GM18511 (cell line): Measurements from ENCODE around the gene CMIP.
"Not testable (repeated sequence)": the region's sequence is repeated elsewhere in the genome, so short reads cannot be mapped to it uniquely, and the experiment has no call there.

ENCODE experiments used
- ATAC-seq: cut with Tn5 transposase; IDR thresholded peaks from one replicate; pipeline ENCODE4 v1.9.1; 2021; ENCODE audit warnings: mild to moderate bottlenecking, moderate library complexity; ENCODE audit not compliant: unreplicated experiment

The CMIP gene

DNA sequence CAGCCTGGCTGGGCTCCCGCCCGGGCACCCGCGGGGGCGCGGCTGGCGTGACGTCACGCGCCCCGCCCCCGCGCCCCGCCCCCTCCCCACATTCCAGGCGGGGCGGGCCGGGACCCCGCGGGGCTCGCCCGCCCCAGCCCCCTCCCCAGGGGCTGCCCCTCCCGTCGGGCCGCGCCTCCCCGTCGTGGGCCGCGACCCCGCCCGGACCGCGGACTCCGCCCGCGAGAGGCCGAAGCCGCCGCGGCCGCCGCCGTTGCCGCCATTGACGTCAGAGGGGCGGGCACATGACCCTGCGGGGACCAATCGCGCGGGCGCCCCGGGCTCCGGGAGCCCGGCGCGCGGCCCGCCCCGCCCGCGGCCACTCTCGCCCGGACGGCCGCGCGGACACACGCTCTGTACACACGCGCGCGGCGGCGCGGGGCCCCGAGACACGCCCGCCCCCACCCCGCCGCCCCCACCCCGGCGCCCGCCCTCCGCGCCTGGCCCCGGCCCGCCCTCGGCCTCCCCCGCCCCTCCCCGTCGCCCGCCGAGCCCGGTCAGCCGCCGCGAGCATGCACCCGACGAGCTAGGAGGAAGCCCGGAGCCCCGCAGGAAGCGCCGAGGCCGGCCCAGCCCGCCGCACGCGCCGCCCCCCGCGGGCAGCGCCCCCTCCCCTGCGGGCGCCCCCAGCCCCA lies at the start of gene CMIP:
Gene CMIP, plus strand, starts transcription at position 361 of the 674 bp plus-strand sequence.
- ATAC-seq: peak; percentile 84

DNA sequence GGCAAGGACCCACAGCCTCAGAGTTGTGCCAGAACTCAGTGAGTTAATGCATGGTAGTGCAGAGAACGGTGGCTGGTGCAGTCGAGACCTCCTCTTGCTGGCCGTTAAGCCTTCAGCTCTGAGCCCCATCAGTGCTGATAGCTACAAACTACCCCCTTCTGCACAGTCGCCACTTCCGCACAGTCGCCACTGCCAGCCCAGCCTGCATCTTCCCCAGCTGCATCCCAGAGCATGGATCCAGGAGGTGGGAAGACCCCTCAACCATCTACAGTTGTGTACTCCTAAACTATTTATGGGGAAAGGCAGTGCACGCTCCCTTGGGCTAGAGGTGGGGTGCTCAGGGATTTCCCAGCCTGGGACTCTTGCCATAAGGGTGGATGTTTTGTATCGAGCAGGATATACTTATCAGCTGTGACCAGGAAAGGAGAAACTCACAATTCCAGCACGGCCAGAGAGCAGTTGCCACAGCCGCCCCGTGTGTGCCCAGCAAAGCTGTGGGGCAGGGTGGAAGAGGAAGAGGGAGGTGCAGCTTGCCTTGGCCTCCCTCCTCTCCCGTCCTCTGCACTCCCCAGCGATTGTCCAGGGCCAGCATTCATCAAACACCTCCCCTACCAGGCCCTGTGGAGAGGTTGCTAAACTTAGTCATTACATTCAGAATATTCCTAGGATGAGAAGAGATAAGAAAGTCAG lies 49.5 kb upstream of the CMIP start:
- ATAC-seq: no peak

DNA sequence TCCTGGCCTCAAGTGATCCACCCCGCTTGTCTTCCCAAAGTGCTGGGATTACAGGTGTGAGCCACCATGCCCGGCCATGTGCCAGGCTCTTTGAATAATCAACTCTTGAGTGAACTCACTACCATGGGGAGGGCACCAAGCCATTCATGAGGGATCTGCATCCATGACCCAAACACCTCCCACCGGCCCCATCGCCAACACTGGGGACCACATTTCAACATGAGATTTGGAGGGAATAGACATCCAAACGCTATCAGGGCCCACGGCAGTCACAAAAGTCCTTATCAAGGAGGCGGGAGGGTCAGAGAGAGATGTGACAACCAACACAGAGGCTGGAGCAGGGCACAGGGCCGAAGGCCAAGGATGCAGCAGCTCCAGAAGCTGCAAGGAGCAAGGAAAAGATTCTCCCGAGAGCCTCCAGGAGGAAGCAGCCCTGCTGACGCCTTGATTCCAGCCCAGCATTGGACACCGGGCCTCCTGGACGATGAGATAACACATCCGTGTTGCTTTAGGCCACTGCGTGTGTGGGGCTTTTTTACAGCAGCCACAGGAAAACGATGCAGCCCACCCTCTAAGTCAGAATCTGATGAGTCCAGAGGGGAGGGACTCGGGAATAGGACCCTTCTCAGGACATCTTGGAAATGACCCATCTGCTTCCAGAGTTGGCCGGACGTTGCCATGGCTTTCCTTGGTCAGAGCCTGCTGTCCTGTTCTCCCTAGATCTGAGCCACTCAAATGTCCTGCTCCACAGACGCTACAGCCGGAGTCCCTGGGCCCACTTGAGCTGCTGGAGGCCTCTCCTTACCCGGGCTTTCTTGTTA lies 47.3 kb upstream of the CMIP start:
- no peak for ATAC-seq

DNA sequence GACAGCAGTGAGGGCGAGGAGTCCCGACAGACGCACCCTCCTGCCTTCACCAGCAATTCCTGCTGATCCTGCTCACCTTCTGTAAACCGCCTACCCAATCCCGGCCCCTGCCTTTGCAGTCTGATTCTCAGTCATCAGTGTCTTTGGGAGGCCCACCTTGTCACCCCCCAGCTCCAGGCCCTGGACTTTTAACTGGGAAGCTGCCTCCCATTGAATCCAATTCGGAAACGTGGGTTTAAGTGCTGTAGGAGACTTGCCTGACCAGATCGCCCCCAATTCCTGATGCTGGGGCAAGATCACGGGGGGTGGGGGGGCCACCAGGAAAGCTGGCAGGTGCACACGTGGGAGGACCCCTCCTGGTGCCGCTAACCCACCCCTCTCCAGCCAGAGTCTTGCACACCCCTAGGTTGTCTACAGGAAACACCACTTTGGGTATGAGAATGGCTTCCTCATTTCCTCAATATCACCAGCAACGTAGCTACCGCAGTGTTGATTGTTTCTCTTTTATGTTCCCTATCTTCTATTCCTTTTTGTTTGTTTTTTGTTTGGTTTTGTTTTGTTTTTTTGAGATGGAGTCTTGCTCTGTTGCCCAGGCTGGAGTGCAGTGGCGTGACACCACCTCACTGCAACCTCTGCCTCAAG lies 46.6 kb upstream of the CMIP start:
- no peak for ATAC-seq

DNA sequence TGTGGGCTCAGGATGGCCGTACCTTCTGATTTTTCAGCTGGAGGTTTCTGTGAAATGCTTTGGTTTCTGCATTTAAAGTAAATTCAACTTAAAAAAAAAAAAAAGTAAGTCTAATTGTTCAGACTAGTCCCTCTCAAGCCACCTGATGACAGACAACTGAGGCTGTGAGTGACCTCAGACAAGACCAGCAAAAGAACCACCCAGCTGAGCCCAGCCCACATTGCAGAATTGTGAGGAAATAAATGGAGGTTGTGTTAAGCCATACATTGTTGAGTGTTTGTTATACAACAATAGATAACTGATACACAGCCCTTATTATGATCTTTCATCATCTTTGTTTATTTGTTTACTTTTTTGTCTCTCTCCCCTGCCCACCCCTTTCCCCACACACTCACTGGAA lies 44.7 kb upstream of the CMIP start:
- ATAC-seq: no peak

DNA sequence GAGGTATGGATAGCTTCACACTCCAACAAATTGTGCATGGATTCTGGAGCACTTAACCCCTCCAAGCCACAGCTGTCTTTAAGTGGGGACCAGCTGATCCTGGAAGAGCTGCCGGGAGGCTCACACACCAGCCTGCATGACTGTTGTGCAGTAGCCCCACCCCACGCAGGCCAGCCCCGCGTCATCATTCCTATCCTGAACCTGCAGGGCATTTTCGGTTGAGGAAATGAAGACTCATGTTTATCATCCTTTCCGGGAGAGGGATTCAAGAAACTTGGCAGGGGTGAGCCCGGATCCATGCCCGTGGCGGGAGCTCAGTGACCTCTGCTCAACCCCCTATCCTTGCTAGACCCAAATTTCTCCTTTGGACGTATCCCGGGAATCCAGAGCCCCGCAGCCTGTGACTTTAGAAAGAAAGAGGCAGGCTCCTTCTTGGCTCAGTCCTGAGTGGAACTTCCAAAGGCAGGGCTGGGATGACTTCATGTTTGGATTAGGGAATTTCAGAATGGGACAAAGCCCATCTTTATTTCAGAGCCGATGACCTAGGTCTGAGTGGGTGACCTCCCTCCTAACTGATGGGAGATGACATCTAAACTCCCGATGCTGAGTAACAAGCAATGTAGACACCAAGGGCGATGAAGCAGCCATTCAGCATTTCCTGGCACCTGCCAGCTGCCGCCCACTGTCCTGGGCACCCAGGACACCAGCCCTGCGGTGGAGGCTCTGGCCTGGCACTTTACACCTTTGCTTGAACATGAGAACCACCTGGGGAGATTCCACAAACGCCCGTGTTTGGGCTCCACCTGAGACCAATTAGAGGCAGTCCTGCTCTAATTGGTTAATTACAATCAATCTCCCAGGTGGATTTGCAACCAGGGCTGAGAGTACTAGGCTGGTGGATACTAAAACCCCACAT lies 43.3 kb upstream of the CMIP start:
- no peak for ATAC-seq

DNA sequence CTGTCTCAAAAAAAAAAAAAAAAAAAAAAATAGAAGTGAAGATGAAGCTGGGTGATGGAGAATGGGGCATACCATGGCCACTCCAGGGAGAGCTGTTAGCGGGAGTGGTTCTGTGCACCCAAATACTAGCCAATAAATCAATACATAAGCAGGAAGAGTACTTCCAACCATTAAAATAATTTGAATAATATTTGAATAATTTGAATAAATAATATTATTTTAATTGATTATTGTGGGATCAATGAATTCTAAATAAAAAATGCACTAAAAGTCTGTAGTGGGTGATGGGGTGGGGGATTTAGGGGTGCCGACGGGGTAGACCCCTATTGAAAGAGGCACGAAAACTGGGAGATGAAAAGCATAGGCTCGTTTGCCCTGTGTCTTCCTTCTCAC lies 41.4 kb upstream of the CMIP start:
- ATAC-seq: no peak

DNA sequence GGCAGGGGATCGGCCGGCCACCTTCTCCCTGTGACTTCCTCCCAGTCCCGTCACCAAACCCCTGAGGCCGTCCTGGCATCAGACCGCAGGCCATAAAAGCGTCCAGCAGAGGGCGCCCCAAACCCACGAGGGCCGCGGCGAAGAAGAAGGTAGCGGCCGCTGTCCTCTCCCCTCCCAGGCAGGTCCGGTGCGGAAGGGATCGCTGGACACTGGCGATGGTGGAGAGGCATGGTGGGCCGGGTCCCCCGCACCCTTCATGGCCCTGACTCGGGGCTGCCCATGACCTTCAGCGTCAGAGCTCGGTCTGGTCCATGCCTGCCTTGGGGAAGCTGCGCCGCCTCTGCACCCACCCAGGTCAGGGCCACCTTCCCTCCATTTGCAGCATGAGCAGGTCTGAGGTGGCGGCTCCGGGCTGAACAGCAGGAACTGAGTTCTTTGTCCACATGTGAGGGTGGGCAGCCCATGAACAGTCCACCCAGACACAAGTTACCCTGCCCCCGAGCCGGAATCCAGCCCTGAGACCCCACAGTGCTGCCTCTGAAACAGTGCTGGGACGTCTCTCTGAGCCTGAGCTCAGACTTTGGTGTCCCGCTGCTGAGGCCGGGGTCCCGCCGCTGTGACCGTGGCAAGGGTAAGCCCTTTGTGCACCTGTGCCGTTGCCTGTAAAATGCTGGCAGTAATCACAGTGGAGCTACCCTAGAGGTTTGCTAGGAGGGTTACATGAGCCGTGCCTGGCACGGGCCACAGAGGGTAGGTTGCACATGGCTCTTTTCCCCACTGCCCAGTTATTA lies 40.8 kb upstream of the CMIP start:
- peak; percentile 88 for ATAC-seq

DNA sequence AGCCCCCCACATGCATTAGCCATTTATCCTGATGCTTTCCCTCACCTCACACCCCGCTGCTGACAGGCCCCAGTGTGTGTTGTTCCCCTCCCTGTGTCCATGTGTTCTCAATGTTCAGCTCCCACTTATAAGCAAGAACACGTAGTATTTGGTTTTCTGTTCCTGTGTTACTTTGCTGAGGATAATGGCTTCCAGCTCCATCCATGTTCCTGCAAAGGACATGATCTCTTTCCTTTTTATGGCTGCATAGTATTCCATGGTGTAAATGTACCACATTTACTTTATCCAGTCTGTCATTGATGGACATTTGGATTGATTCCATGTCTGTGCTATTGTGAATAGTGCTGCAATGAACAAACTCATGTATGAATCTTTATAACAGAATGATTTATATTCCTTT lies 39.6 kb upstream of the CMIP start:
- ATAC-seq: not testable (repeated sequence)

DNA sequence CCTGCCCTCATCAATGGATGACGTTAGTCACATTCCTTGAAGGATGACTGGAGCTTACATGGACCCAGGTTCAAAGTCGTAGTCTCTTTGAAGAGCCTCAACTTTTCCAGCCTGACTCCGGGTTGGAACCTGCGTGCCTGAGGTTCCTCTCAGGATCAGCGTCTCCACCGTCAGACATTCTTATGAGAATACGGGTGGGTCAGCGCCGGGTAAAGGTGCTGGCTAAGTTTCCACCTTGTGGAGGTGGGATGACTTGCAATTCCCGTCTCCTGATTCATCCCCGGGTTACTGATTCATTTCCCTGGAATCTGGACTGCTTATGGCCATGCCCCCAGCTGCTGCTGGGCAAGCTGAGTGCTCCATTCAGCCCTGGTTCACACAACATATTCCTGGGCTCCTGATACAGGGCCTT lies 38.9 kb upstream of the CMIP start:
- no peak for ATAC-seq

DNA sequence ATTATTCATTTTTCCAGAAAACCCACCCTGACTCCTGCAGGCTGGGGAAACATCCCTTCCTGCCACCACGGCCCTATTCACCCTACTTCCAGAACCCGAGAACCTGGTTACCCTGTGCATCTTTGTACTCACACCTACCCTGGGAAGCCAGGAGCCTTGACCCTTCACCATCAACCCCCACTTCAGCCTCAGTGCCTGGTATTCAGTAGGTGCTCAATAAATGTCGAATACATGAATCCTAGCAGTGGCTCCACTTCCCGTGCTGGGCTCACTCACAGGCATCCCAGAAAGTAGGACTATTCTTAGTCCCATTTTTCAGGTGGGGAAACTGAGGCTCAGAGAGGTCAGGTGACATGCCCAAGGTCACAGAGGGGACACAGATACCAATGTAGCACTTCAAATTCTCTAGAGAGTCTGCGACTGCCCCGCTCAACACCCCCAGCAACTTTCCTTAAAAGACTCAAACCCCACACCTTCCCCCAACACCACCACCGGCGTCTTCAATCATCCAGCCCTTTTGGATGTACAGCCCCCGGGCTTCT lies 36.1 kb upstream of the CMIP start:
- ATAC-seq: no peak

DNA sequence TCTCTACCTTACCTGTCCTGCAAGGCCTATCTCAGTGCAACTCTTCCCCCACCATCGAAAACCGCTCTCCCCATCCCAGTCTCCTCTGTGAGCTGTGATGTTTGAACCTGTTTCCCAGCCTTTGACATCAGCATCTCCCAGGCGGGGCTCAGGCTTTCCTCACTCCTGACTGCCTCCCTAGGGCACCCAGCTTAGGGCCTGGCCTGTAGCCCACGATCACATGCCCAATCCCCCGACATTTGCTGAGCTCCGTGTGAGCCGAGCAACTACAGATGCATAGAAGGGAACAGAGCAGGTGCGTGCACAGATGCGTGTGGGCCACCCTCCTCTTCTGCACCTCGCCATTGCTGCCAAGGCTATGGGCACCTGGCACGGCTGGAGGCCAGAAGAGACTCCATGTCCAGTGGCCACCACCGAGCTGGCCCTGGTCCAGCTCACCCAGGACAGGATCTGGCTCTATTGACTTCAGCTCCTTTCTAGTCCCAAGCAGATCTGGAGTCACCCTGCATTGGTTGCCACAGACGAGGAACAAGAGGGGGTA lies 35.5 kb upstream of the CMIP start:
- no peak for ATAC-seq

DNA sequence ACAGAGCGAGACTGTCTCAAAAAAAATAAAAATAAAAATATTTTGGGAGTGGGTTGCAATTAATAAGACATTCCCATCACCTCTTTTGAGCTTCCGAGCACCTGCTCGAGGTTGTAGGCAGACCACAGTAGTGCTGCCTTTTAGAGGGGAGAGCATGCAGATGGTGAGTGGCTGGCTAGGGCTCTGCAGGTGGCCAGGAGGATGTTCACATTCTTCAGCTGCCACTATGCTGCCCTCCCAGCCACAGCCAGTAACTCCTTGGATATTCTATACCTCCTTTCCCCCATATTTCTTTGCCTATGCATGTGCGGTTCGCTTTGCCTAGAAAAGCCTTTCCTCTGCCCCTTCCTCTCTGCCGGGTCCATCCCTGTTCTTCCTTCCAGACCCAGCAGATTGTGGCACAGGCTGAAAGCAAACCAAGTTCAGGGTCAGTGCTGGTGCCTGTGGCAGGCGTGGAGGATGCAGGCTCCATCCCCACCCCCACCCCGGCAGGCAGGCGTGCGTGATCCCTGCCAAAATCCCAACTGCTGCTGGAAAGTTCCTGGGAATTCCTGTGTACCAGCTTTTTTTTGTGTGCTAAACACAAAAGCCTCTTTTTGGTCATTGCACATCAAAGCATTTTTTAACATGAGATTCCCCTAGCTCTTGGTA lies 33.8 kb upstream of the CMIP start:
- no peak for ATAC-seq

DNA sequence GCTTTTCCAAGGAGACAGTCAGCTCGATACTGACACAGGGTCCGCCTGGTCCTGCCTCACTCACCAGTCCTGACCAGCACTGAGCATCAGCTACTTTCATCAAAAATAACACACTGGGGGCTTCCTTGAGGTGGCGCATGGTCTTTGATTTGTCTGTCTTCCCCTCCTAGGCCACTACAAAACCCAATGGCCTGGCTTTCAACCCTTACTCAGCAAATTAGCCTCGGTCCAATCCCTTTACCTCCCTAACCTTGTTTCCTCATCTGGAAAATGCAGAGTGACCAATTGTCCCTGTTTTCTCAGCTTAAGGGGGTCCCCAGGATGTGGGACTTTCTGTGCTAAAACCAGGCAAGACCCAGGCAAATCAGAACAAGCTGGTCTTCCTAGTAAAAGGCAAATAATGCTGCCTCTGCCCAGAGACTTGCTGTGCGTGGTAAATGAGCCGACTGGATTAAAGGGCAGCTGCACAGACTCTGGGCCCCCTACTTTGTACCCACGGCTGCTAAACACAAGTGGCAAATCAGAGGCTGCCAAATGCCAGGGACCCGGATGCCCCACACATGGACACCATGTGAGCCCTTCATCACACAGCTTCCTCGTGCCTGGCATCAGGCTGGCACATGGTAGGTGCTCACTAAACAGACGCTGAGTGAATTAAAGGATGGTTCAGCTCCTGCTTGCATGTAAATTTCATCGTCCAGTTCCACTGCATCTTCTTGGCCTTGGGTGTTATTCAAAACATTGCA lies 31.2 kb upstream of the CMIP start:
- ATAC-seq: no peak

DNA sequence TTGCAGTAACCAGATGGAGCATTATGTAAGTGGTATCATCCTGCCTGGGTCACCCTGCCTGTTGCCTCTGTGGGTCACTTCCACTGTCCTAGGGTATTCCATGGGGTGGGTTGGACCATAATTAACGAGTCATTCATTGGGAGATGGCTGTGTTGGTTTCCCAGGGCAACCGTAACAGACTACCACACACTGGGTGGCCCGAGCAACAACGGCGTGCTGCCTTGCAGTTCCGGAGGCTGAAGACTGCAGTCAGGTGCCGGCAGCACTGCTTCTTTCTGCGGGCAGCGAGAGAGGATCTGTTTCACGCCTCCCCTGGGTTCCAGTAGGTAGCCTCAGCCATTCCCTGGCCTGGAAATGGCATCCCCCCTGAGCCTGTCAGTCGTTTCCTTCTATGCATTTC lies 28.9 kb upstream of the CMIP start:
- ATAC-seq: no peak

DNA sequence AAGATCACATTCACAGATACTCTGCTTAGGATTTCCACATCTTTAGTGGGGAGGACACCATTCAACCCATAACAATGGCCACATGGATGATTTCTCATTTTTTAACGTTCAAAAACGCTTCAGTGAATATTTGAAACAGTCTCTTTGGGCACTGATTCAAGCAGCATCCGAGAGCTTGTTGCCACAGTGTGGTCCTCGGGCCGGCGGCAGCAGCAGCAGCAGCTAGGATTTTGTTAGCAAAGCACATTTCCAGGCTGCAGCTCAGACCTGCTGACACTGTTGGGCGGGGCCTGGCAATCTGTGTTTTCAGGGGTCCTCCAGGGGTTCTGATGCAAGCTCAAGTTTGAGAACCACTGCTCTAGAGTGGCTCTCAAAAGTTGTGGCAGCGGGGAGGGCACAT lies 27.9 kb upstream of the CMIP start:
- no peak for ATAC-seq

DNA sequence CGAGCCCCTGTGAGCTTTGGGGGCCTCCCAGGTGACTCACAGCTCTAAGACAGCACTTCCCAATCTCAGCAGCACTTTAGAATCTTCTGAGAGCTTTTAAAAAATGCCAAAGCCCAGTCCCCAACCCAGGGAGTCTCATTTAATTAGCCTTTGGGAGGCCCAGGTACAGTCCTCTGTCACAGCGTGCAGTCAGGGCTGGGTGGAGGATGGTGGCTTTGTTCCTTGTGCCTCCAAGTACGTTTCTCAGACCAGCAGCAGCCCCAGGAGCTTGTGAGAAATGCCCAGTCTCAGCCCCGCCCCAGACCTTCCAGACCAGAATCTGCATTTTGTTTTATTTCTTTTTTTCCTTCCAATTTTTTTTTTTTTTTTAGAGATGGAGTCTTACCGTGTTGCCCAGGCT lies 27.4 kb upstream of the CMIP start:
- no peak for ATAC-seq

DNA sequence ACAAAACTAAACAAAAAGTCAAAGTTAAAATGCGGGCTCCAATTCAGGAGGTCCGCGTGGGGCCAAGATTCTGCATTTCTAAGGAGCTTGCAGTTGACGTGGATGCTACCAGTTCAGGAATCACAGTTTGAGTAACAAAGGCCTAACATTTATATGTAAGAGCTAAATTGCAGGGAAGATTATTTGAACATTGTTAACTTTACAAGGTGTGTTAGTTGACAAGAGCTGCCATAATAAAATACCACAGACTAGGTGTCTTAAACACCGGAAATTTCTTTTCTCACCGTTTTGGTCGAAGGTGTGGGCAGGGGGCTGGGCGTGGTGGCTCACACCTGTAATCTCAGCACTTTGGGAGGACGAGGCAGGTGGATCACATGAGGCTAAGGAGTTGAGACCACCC lies 24.8 kb upstream of the CMIP start:
- ATAC-seq: no peak
